DND-41 (cell line): ENCODE data around the gene ENTPD5.

ENCODE experiments used
- ATAC-seq: fragments of 200-7000 bp; cut with Tn5 transposase; 3 replicates; pipeline ENCODE4 v1.9.1; 2021; ENCODE audit warnings: low read depth; ENCODE audit not compliant: insufficient read depth
- DNase-seq: peaks from one replicate; pipeline ENCODE4 v3.0.0-alpha.2; 2020
- H2AFZ ChIP-seq: 2 replicates; pipeline ENCODE4 v1.6.0; 2012; ENCODE audit warnings: low read depth, low read length
- H3K27ac ChIP-seq: 2 replicates; pipeline ENCODE4 v1.5.1; 2012; ENCODE audit warnings: low read length, inconsistent platforms
- H3K27me3 ChIP-seq: fragments of 200-600 bp; sonication (generic); 2 replicates; pipeline ENCODE4 v1.6.0; 2012; ENCODE audit warnings: low read length, mild to moderate bottlenecking, inconsistent platforms; ENCODE audit not compliant: insufficient read depth, poor library complexity
- H3K36me3 ChIP-seq: 2 replicates; pipeline ENCODE4 v1.5.1; 2012; ENCODE audit warnings: low read length, inconsistent platforms; ENCODE audit not compliant: insufficient read depth
- H3K4me1 ChIP-seq: 2 replicates; pipeline ENCODE4 v1.5.1; 2012; ENCODE audit warnings: mild to moderate bottlenecking, low read length; ENCODE audit not compliant: insufficient read depth
- H3K4me2 ChIP-seq: 2 replicates; pipeline ENCODE4 v1.6.0; 2012; ENCODE audit warnings: mild to moderate bottlenecking, moderate library complexity, low read length, inconsistent platforms; ENCODE audit not compliant: insufficient read depth
- H3K4me3 ChIP-seq, 2 experiments: fragments of 200-600 bp in 1 of 2; shearing (Covaris generic) in 1 of 2; 2 replicates each; pipeline ENCODE4 v1.5.1; 2012 to 2016; ENCODE audit warnings: inconsistent platforms in 2 of 2, low read length in 2 of 2, mild to moderate bottlenecking in 2 of 2, low read depth in 1 of 2, moderate library complexity in 1 of 2
- H3K79me2 ChIP-seq: 2 replicates; pipeline ENCODE4 v1.6.0; 2012; ENCODE audit warnings: low read length, inconsistent platforms; ENCODE audit not compliant: insufficient read depth
- H3K9ac ChIP-seq: 2 replicates; pipeline ENCODE4 v1.6.0; 2012; ENCODE audit warnings: low read depth, mild to moderate bottlenecking, inconsistent platforms, low read length, moderate library complexity
- H3K9me3 ChIP-seq: 2 replicates; pipeline ENCODE4 v1.5.1; 2012; ENCODE audit warnings: low read length, moderate library complexity, mild to moderate bottlenecking, inconsistent platforms; ENCODE audit not compliant: insufficient read depth, severe bottlenecking
- H4K20me1 ChIP-seq: 2 replicates; pipeline ENCODE4 v1.6.0; 2012; ENCODE audit warnings: low read length; ENCODE audit not compliant: insufficient read depth
- EZH2 ChIP-seq: IDR thresholded peaks from 3 replicates; pipeline ENCODE4 v1.6.1; 2012; ENCODE audit warnings: borderline replicate concordance, low read depth, mild to moderate bottlenecking, moderate library complexity, low read length, inconsistent platforms; ENCODE audit not compliant: severe bottlenecking
- TF ChIP-seq, protein P1 (sequence below): IDR thresholded peaks from 2 replicates; pipeline ENCODE4 v1.5.1; 2012; ENCODE audit warnings: borderline replicate concordance, low read length, moderate library complexity, mild to moderate bottlenecking; ENCODE audit not compliant: poor library complexity, severe bottlenecking; ENCODE audit errors: extremely low read depth

Gene ENTPD5

DNA sequence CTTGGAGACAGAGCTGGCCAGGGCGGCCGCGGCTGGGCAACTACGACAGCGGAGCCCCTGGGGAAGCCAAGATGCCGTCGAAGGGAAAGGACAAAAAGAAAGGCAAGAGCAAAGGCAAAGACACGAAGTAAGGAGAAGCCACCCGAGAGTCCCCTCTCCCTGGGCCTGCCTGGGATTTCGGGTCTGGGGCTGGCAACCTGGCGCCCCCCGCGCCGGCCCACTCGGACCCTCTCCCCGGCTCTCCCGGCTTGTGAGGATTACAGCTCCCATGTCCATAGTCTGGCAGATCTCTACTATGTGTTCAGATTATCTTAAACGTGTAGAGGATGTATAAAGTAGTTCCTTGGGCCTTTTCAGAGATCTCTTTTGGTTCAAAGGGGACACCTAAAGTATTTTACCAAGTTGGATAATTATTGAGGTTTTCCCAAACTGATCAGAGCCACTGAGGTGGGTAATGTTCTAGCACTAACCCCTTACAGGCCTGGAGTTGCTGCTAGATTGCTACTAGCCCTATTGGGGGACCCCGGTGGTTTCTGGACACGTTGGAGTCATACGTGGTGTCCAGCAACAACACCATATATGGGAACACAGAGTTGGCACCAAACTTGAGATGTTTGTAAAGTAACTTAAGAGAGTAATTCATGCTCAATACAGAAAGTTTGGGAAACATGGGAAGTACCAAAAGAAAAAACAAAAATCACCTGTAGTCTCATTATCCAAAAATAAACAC, 485 bp upstream of the ENTPD5 start:
- no peak for DNase-seq

DNA sequence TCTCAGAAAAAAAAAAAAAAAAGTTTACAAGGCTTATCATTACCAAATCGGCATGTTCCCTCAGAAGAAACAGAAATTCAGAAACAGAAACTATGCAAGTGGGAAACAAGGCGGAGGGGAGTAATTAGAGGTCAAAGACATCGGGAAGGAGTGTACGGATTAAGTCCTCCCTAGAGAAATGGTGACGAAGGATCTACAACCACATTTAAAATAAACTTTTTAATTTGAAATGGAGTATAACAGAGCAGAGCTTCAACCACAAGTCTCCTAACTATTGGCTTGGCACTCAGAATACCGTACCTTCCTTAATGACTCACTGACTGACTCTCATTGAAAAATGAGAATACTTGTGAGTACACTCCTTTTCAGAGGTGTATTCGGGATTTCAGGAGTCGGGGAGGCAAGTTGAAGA, 908 bp downstream of the ENTPD5 start:
- Histone ChIP-seq H3K9ac (peak overlapping the region; percentile 94), H3K36me3 (peaks cover 6% of the 10 kb centered on the region), H4K20me1 (no peaks in the 10 kb centered on the region), H3K4me1 (peaks cover 20% of the 10 kb centered on the region), H3K9me3 (no peaks in the 10 kb centered on the region), H3K4me2 (peak overlapping the region; percentile 96), H3K27me3 (no peaks in the 10 kb centered on the region), H2AFZ (peak overlapping the region; percentile 100), H3K27ac (peak overlapping the region; percentile 88), H3K79me2 (peaks cover 7% of the 10 kb centered on the region), H3K4me3 (peak overlapping the region; percentile 93 to 99)
- no peak for TF ChIP-seq EZH2
- DNase-seq (no peak), ATAC-seq (peak; percentile 32)

More for the DNA sequence above, 485 bp upstream of the ENTPD5 start:
- H4K20me1 ChIP-seq: no peaks in the 10 kb centered on the region
- no peaks in the 10 kb centered on the region for H3K27me3 ChIP-seq
- H3K9ac ChIP-seq: peak overlapping the region; percentile 94
- no peak for TF ChIP-seq EZH2
- TF ChIP-seq, protein P1, sequence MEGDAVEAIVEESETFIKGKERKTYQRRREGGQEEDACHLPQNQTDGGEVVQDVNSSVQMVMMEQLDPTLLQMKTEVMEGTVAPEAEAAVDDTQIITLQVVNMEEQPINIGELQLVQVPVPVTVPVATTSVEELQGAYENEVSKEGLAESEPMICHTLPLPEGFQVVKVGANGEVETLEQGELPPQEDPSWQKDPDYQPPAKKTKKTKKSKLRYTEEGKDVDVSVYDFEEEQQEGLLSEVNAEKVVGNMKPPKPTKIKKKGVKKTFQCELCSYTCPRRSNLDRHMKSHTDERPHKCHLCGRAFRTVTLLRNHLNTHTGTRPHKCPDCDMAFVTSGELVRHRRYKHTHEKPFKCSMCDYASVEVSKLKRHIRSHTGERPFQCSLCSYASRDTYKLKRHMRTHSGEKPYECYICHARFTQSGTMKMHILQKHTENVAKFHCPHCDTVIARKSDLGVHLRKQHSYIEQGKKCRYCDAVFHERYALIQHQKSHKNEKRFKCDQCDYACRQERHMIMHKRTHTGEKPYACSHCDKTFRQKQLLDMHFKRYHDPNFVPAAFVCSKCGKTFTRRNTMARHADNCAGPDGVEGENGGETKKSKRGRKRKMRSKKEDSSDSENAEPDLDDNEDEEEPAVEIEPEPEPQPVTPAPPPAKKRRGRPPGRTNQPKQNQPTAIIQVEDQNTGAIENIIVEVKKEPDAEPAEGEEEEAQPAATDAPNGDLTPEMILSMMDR: no peak
- H2AFZ ChIP-seq: peak overlapping the region; percentile 100
- H3K9me3 ChIP-seq: no peaks in the 10 kb centered on the region
- H3K4me2 ChIP-seq: peak overlapping the region; percentile 96
- no peak for ATAC-seq
- peaks cover 3% of the 10 kb centered on the region; the same call in 1 of the 2 replicates for H3K36me3 ChIP-seq
- H3K79me2 ChIP-seq: peaks cover 7% of the 10 kb centered on the region
- peak overlapping the region; percentile 54; the same call in 1 of the 2 replicates for H3K27ac ChIP-seq
- peaks cover 20% of the 10 kb centered on the region for H3K4me1 ChIP-seq
- peak overlapping the region; percentile 74 to 99 for H3K4me3 ChIP-seq

DNA sequence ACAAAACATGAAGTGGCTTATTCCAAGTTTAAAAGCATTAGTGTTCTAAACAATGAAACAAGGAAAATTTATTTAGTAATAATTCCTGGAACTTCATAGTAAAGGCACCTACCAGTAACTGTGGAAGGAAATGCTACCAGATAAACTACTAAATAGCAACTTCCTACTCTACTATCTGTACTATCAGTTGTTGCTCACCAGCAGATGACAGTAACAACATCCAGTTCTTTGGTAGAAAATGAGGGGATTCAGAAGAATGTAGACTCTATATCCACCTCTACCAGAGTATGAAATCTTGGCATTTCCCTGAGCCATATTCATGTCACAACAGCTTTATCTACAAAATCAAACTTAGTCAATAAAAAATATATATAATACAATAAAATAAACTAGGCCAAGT, 3.1 kb downstream of the ENTPD5 start:
- TF ChIP-seq EZH2: no peak
- TF ChIP-seq, protein P1: no peak
- no peaks in the 10 kb centered on the region for H3K27me3 ChIP-seq
- H2AFZ ChIP-seq: no peak overlapping the region
- H3K27ac ChIP-seq: no peak overlapping the region
- H3K4me2 ChIP-seq: no peak overlapping the region
- peaks cover 20% of the 10 kb centered on the region for H3K4me1 ChIP-seq
- no peaks in the 10 kb centered on the region for H4K20me1 ChIP-seq
- H3K9ac ChIP-seq: no peak overlapping the region
- peaks cover 13% of the 10 kb centered on the region for H3K36me3 ChIP-seq
- DNase-seq (no peak), ATAC-seq (no peak)
- no peak overlapping the region for H3K4me3 ChIP-seq
- peaks cover 7% of the 10 kb centered on the region for H3K79me2 ChIP-seq
- no peaks in the 10 kb centered on the region for H3K9me3 ChIP-seq

DNA sequence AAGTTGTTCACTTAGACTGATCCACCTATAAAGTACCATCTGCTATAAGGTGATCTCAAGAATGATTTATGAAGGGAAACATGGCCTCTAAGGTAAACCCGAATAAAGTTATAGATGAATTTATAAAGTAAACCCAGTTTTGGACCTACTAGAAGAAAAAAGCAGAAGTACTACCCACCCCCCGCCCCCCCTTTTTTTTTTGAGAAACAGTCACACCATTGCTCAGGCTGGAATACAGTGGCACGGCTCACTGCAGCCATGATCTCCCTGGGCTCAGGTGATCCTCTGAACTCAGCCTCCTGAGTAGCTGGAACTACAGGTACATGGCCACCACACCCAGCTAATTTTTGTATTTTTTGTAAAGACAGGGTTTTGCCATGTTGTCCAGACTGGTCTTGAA, 3.9 kb downstream of the ENTPD5 start:
- Histone ChIP-seq H3K9ac (no peak overlapping the region), H4K20me1 (no peaks in the 10 kb centered on the region), H3K4me2 (no peak overlapping the region), H3K27ac (no peak overlapping the region), H2AFZ (no peak overlapping the region), H3K4me3 (no peak overlapping the region), H3K9me3 (no peaks in the 10 kb centered on the region), H3K36me3 (peaks cover 17% of the 10 kb centered on the region), H3K79me2 (peaks cover 7% of the 10 kb centered on the region), H3K27me3 (no peaks in the 10 kb centered on the region), H3K4me1 (peaks cover 18% of the 10 kb centered on the region)
- ATAC-seq (no peak), DNase-seq (no peak)
- TF ChIP-seq, protein P1: no peak
- no peak for TF ChIP-seq EZH2
